Skeletal muscle satellite cell (primary cell): ENCODE measurements around the gene DRICH1.
"Not testable (repeated sequence)": the region's sequence is repeated elsewhere in the genome, so short reads cannot be mapped to it uniquely, and the experiment has no call there.

Experiments used
- H3K27me3 ChIP-seq: 2 replicates; pipeline ENCODE4 v1.7.0; 2013; ENCODE audit warnings: low read length; ENCODE audit not compliant: control insufficient read depth, insufficient read depth
- H3K36me3 ChIP-seq: 2 replicates; pipeline ENCODE4 v1.7.0; 2013; ENCODE audit warnings: mild to moderate bottlenecking, control low read depth, low read length; ENCODE audit not compliant: insufficient read depth
- H3K4me1 ChIP-seq: 2 replicates; pipeline ENCODE4 v1.7.0; 2013; ENCODE audit warnings: low read length; ENCODE audit not compliant: control insufficient read depth, insufficient read depth
- H3K4me2 ChIP-seq: 2 replicates; pipeline ENCODE4 v1.7.0; 2013; ENCODE audit warnings: mild to moderate bottlenecking, low read length
- H3K4me3 ChIP-seq: 2 replicates; pipeline ENCODE4 v1.7.0; 2013; ENCODE audit warnings: low read length
- H3K9ac ChIP-seq: 2 replicates; pipeline ENCODE4 v1.7.0; 2013; ENCODE audit warnings: mild to moderate bottlenecking, low read depth, low read length, moderate library complexity
- H3K9me3 ChIP-seq: replicated peaks from 2 replicates; pipeline ENCODE4 v1.7.0; 2013; ENCODE audit warnings: mild to moderate bottlenecking, control low read depth, low read length

The DRICH1 gene

GRCh38 chr22:23573701-23574235, 58.4 kb downstream of the DRICH1 start:
- not testable (repeated sequence) for H3K36me3 ChIP-seq, H3K4me3 ChIP-seq, H3K4me1 ChIP-seq, H3K9me3 ChIP-seq, H3K27me3 ChIP-seq, H3K9ac ChIP-seq, H3K4me2 ChIP-seq

DNA sequence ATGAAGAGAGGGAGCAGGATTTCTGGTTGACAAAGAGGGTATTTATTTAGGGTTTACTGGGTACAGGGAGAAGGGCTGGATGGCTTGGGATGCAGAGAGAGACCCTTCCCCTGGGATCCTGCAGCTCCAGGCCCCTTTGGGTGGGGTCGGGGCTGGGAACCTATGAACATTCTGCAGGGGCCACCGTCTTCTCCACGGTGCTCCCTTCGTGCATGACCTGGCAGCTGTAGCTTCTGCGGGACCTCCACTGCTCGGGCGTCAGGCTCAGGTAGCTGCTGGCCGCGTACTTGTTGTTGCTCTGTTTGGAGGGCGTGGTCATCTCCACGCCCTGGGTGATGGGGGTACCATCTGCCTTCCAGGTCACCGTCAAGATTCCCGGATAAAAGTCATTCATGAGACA, 59.0 kb downstream of the DRICH1 start:
- H3K9ac ChIP-seq, H3K4me1 ChIP-seq, H3K4me2 ChIP-seq, H3K27me3 ChIP-seq, H3K4me3 ChIP-seq, H3K9me3 ChIP-seq, H3K36me3 ChIP-seq: not testable (repeated sequence)

GRCh38 chr22:23571486-23571885, 60.6 kb downstream of the DRICH1 start:
- H3K9me3 ChIP-seq, result no peaks in the 10 kb centered on the region
- H3K36me3 ChIP-seq, result no peaks in the 10 kb centered on the region
- no peaks in the 10 kb centered on the region for H3K4me1 ChIP-seq
- H3K4me3 ChIP-seq, result no peak overlapping the region
- H3K4me2 ChIP-seq, result no peak overlapping the region
- no peak overlapping the region for H3K9ac ChIP-seq
- peaks cover 17% of the 10 kb centered on the region for H3K27me3 ChIP-seq

DNA sequence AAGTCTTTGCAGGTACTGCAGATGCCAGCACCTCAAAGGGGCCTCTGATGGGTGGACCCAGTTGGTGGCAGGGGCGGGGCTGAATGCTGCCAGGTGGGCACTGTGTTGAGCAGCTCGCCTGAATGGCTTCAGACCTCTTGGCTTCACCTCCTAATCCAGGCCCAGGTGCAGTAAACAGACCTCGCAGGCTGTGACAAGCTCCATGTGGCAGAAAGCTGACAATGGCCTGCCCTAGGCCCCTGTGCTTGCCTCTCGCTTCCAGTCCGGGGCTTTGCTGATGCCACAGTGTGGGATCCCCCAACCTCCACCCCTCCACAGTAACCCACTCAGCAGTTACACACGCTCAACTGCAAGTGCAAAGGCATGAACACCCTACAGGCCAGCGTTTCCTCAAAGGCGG, 61.4 kb downstream of the DRICH1 start:
- Histone ChIP-seq H3K9ac (no peak overlapping the region), H3K27me3 (peaks cover 19% of the 10 kb centered on the region), H3K9me3 (no peaks in the 10 kb centered on the region), H3K4me2 (no peak overlapping the region), H3K4me3 (no peak overlapping the region), H3K36me3 (no peaks in the 10 kb centered on the region), H3K4me1 (no peaks in the 10 kb centered on the region)

DNA sequence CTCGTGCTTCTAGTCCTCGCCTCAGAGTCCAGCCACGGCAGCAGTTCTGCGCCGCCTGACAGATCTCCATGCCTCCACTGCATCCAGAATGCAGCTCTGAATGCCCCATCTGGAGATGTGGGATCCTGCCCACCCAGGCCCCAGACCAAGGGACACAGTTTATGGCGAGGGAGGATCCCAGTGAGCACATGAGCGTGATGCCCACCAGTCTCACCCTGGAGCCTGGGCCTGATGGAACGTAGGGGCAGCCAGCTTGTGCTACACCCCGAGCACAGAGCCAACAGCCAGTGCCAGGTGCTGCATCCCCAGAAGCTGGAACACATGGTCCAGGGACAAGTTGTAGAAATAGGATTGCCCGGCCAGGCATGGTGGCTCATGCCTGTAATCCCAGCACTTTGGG, 62.4 kb downstream of the DRICH1 start:
- H3K4me3 ChIP-seq, result no peak overlapping the region
- H3K27me3 ChIP-seq, result peaks cover 22% of the 10 kb centered on the region
- no peaks in the 10 kb centered on the region for H3K36me3 ChIP-seq
- H3K4me1 ChIP-seq, result no peaks in the 10 kb centered on the region
- no peak overlapping the region for H3K9ac ChIP-seq
- H3K9me3 ChIP-seq, result no peaks in the 10 kb centered on the region
- no peak overlapping the region for H3K4me2 ChIP-seq

GRCh38 chr22:23569291-23569690, 62.8 kb downstream of the DRICH1 start:
- H3K4me2 ChIP-seq, result no peak overlapping the region
- no peaks in the 10 kb centered on the region for H3K36me3 ChIP-seq
- no peak overlapping the region for H3K4me3 ChIP-seq
- no peaks in the 10 kb centered on the region for H3K9me3 ChIP-seq
- H3K4me1 ChIP-seq, result no peaks in the 10 kb centered on the region
- no peak overlapping the region for H3K9ac ChIP-seq
- peaks cover 25% of the 10 kb centered on the region for H3K27me3 ChIP-seq

- H3K36me3 ChIP-seq, result no peaks in the 10 kb centered on the region
- no peaks in the 10 kb centered on the region for H3K4me1 ChIP-seq
- no peak overlapping the region for H3K9ac ChIP-seq
- H3K27me3 ChIP-seq, result peaks cover 36% of the 10 kb centered on the region
- no peaks in the 10 kb centered on the region for H3K9me3 ChIP-seq
- no peak overlapping the region for H3K4me2 ChIP-seq
- H3K4me3 ChIP-seq, result no peak overlapping the region
Observed at GRCh38 chr22:23566705-23567475, 65.2 kb downstream of the DRICH1 start.

DNA sequence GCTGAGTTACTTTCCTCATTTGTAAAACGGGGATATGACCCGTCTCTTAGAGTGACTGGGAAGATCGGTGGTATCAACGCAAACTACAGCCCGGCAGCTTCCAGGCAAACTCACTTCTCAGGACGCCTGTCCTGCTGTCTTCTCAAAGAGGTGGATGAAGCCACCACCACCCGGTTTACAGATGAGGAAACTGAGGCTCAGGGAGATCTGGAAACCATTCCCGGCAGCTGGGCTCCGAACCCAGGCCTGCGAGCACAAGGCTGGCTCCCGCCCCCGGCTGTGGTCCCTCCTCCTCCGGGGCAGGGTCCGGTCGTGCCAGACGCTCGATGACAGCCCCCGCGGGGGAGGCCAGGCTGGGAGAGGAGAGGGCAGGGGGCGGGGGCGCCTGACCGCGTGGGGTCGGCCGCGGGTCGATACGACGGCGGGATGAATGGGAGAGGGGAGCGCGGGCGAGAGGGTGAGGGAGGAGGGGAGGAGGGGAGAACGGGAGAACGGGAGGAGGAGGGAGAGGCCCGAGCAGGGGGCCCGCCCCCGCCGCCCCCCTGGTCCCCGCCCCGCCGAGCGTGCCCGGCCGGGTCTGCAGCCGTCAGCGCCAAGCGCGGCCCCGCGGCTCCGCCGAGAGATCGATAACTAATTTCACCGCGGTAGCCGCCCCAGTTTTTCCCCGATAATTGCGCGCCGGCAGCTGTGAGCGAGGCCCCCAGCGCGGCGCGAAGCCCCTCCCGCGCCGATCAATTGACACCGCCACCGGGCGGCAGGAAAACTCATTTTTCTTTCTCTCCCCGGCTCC, 66.0 kb downstream of the DRICH1 start:
- Histone ChIP-seq H3K4me3 (no peak overlapping the region), H3K9ac (no peak overlapping the region)

DNA sequence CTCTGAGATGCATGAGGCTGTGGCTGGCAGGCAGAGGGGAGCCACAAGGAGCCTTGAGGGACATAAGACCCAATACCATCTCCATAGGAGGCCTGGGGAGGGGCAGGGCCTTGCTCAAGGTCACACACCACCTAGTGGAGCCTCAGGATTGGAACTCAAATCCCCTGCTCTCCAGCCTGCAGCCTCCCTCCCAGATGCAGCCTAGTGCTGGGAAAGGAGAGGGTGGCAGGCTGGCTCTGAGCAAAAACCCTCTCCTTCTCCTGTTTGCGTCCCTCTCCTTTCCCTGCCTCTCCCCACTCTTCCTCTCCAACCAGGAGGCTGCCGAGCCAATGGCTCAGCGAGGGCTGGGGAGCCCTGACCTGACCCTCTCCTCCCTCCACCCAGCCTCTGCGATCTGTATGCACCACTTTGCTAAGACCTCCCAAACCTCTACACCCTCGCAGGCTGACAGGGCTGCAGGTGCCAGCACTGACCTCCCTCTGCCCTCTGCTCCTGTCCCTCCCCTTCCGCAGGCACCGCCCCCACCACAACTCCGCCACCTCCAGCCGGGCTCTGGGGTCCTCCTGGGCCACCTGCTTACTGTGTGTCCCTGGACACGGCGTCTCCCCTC, 66.7 kb downstream of the DRICH1 start:
- peaks cover 37% of the 10 kb centered on the region for H3K27me3 ChIP-seq
- H3K9ac ChIP-seq, result no peak overlapping the region
- H3K4me3 ChIP-seq, result no peak overlapping the region

More for the DNA sequence above, 66.0 kb downstream of the DRICH1 start:
- H3K36me3 ChIP-seq, result no peaks in the 10 kb centered on the region
- H3K4me1 ChIP-seq, result no peaks in the 10 kb centered on the region
- peaks cover 37% of the 10 kb centered on the region for H3K27me3 ChIP-seq
- peak overlapping the region; percentile 52 for H3K4me2 ChIP-seq
- no peaks in the 10 kb centered on the region for H3K9me3 ChIP-seq

GRCh38 chr22:23564276-23564675, 67.8 kb downstream of the DRICH1 start:
- Histone ChIP-seq H3K4me1 (no peaks in the 10 kb centered on the region), H3K9ac (no peak overlapping the region), H3K36me3 (no peaks in the 10 kb centered on the region), H3K4me3 (no peak overlapping the region), H3K4me2 (no peak overlapping the region), H3K9me3 (no peaks in the 10 kb centered on the region), H3K27me3 (peaks cover 46% of the 10 kb centered on the region)

More for the DNA sequence above, 66.7 kb downstream of the DRICH1 start:
- Histone ChIP-seq H3K4me2 (peak overlapping the region; percentile 52), H3K4me1 (no peaks in the 10 kb centered on the region), H3K9me3 (no peaks in the 10 kb centered on the region), H3K36me3 (no peaks in the 10 kb centered on the region)

- H3K4me3 ChIP-seq, result no peak overlapping the region
- peaks cover 50% of the 10 kb centered on the region for H3K27me3 ChIP-seq
- H3K4me1 ChIP-seq, result no peaks in the 10 kb centered on the region
- H3K9ac ChIP-seq, result no peak overlapping the region
- no peaks in the 10 kb centered on the region for H3K36me3 ChIP-seq
- no peak overlapping the region for H3K4me2 ChIP-seq
- H3K9me3 ChIP-seq, result no peaks in the 10 kb centered on the region
Observed at GRCh38 chr22:23563111-23563510, 69.0 kb downstream of the DRICH1 start.
